Raji (cell line): Measurements from ENCODE around the gene GGTLC2.
"Not testable (repeated sequence)": the region's sequence is repeated elsewhere in the genome, so short reads cannot be mapped to it uniquely, and the experiment has no call there.

Experiments used
- POLR2A ChIP-seq: IDR thresholded peaks from 2 replicates; pipeline ENCODE4 v1.6.1; 2011; ENCODE audit warnings: low read depth, low read length, control low read depth; ENCODE audit not compliant: insufficient read depth

Gene GGTLC2

GRCh38 chr22:22644314-22644713 is at the start of gene GGTLC2:
Gene GGTLC2, plus strand, starts transcription at chr22:22644614. Its CDS starts 1,732 bp downstream, at chr22:22646346.
- TF ChIP-seq POLR2A: not testable (repeated sequence)

DNA sequence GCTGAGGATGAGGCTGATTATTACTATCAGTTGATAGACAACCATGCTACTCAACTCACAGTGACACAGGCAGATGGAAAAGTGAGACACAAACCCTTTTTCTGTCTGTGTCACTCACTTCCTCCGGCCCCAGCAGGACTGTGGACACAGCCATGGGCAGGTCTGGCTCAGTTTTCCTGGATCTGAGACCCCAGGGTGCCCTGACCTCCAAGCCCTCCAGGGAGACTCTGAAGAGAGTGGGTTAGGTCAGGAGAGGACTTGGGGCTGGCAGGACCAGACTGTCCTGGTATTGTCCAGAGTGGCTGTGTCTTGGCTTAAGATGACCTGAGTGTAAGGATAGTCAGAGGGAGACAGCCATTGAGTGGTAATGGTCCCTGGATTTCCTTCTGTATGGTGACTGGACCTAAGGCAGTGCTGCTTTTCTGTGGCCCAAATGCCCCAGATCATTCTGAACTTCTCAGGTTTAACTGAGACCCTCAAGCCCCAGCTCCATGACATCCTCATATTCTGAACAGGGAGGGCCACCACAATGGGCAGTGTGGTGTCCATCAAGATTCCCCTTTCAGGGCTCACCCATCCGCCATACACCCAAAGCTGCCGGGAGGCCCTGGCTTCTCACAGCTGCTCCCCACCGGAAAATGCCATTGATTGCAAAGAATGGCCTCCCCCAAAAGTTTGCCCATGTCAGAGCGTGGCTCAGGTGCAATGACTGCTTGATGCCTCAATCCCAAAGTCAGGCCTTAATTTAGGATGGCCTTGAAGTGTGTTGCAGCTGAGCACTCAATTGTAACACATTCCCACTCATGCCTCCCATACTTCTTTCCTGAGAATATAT is 49.2 kb upstream of the GGTLC2 start:
- TF ChIP-seq POLR2A: no peak

DNA sequence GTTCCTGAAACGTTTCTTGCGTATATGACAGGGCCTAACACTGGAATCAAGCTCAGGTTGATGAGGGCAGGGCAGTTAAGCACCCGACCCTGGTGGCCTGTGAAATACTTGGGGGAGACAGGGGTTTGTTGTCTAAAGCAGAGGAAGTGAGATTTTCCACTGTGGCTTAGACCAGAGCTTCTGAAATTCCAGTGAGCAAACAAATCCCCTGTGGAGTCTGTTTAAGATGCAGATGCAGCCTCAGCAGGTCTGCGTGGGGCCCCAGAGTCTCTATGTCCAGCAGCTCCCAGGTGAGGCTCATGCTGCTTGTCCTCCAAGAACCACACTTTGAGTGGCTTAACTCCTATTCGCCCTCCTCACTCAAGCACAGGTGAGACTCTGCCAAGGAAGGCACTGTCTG is 46.3 kb upstream of the GGTLC2 start:
- TF ChIP-seq POLR2A: no peak

DNA sequence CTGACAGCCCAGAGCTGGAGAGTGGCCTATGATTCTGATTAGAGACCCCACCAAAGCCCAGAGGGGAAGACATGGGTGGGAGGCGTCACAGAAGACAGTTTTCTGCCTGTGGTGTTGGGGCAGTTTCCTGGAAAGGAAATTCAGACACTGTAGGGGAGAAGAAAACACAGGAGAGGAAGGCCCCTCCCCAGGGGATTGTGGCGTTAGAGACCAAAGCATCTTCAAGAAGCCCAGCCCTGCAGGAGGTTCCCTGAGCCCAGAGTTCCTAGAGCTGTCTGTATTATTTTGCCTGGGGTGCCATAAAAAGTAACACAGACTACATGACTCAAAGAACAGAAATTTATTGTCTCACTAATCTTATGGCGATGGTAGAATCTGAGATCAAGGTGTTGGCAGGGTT is 45.2 kb upstream of the GGTLC2 start:
- TF ChIP-seq POLR2A: no peak

- no peak for TF ChIP-seq POLR2A
Measured at GRCh38 chr22:22600531-22601261, 43.7 kb upstream of the GGTLC2 start.

DNA sequence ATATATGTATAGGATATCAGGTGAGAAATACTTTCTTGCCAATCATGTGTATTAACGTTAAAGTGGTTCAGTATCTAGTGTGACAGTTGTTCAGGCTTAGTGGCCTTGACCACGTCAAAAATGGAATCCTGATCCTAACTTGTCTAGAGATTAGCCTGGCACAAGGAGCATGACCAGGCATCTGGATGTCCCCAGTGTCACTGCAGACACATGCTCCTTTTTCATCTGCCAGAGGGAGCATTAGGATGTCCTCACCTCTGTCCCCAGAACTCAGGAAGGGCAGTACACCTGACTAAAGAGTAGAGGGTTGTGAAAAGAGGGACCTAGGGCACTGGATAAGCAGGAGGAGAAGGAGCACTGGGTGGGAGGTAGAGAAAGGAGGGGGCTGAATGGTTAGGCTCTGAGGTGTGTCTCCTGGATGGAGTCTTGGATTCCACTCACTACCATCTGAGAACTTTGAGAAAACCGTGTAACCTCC is 40.9 kb upstream of the GGTLC2 start:
- TF ChIP-seq POLR2A: no peak

- no peak for TF ChIP-seq POLR2A
Measured at GRCh38 chr22:22604326-22605073, 39.9 kb upstream of the GGTLC2 start.

DNA sequence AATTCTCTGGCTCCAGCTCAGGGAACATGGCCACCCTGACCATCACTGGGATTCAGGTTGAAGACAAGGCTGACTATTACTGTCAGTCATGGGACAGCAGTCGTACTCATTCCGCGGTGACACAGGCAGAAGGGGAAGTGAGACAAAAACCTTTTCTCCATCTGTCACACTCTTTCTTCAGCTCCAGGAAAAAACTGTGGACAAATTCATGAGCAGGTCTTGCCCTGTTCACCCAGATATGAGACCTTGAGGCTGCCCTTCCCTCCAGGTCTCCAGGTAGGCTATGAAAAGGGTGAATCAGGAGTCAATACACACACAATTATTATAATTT is 39.4 kb upstream of the GGTLC2 start:
- TF ChIP-seq POLR2A: no peak

GRCh38 chr22:22609291-22609690 is 35.1 kb upstream of the GGTLC2 start:
- no peak for TF ChIP-seq POLR2A

DNA sequence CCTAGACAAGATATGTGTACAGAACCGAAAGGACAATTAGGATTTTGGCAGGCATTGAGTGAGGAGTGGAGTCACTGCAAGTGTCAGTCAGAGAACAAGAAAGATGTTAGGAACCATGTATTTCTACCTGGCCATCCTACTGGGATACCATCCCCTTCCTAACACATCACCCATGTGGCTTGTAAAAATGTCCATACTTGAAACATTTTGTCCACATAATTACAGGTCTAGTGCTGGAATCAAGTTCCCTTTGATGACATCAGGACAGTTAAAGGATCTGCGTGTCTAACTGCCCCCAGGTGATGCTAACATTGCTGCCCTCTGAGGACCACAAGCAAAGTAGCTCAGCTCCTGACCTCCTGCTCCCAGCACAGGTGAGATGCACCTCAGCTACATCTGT is 31.9 kb upstream of the GGTLC2 start:
- TF ChIP-seq POLR2A: no peak

GRCh38 chr22:22614065-22614464 is 30.3 kb upstream of the GGTLC2 start:
- no peak for TF ChIP-seq POLR2A

DNA sequence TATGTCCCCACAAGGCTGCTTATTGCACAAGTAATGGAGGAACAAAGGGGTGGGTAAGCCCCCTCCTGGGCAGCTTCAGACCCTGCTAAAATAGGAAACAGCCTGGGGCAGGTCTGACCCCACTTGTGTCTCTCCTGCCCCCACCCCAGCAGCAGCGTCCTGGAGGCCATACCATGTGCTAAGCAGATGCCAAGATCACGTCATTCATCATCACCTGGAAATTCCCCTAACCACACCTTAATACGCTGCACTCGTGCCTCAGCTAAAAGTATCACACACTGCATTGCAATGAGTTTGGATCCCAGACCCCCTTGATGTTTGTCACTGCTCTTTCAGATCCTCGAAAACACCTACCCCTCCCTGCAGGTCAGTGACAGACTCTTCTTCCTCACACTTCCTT is 27.8 kb upstream of the GGTLC2 start:
- TF ChIP-seq POLR2A: no peak

DNA sequence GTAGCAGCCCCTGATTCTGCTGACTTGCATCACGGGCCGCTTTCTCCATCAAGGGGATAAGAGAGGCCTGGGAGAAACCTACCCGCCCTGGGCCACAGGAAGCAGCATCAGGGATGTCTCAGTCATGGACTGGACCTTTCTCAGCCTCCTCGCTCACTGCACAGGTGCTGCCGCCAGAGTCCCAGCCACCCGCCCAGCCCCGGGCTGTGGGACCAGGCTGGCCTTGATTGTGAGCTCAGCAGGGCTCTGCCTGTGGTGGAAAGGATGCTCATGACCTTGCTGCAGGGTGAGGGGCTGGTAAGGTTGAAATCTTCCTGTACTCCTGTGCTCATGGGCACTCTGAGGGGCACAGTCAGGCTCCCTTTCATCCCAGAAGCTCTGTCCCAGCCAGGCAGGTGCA is 26.0 kb upstream of the GGTLC2 start:
- no peak for TF ChIP-seq POLR2A

DNA sequence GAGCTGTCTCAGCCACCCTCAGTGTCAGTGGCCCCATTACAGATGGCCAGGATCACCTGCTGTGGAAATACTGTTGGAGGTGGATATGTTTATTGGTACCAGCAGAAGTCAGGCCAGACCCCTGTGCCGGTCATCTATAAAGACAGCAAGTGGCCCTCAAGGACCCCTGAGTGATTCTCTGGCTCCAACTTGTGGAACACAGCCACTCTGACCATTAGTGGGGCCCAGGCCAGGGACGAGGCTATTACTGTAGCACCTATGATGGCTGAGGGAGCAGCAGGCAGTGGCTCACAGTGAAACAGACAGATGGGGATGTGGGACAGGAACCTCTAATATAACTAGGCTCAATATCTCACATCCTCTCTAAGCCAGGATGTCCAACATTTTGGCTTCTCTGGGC is 25.5 kb upstream of the GGTLC2 start:
- no peak for TF ChIP-seq POLR2A

- TF ChIP-seq POLR2A: no peak
Measured at GRCh38 chr22:22619765-22620414, 24.5 kb upstream of the GGTLC2 start.
